OCI-LY1 (cell line): Measurements from ENCODE around the gene AJAP1.

ENCODE experiments used
- CTCF ChIP-seq: fragments of 200-600 bp; sonication (generic), shearing (Covaris generic); IDR thresholded peaks from 2 replicates; pipeline ENCODE4 v1.5.1; 2017; ENCODE audit warnings: mild to moderate bottlenecking, antibody characterized with exemption, low read length, moderate library complexity, mixed read lengths
- EZH2 ChIP-seq: fragments of 200-600 bp; sonication (generic), shearing (Covaris generic); IDR thresholded peaks from 2 replicates; pipeline ENCODE4 v1.8.0; 2017; ENCODE audit warnings: borderline replicate concordance, mixed run types, mild to moderate bottlenecking, antibody characterized with exemption, low read length, moderate library complexity, mixed read lengths

- no peak for TF ChIP-seq CTCF
- TF ChIP-seq EZH2 = no peak
Observed at GRCh38 chr1:4661595-4661917, 7.1 kb downstream of the AJAP1 start.
